Prostate gland (tissue), 2 donors: Measurements from ENCODE around the gene MT4.

ENCODE experiments used
- POLR2A ChIP-seq: fragments of 450-650 bp; IDR thresholded peaks from one replicate; pipeline ENCODE4 v1.6.1; 2016; ENCODE audit warnings: antibody characterized with exemption, mild to moderate bottlenecking
- TF ChIP-seq, protein P1 (sequence below), 4 experiments: fragments of 200-600 bp in 2 of 4; fragments of 450-650 bp in 2 of 4; sonication (generic) in 2 of 4; IDR thresholded peaks; 1 replicate in 3 of 4; 2 replicates in 1 of 4; pipeline ENCODE4 v1.5.1; 2016 to 2019; ENCODE audit warnings: antibody characterized with exemption in 4 of 4, mild to moderate bottlenecking in 2 of 4, moderate library complexity in 2 of 4

DNA sequence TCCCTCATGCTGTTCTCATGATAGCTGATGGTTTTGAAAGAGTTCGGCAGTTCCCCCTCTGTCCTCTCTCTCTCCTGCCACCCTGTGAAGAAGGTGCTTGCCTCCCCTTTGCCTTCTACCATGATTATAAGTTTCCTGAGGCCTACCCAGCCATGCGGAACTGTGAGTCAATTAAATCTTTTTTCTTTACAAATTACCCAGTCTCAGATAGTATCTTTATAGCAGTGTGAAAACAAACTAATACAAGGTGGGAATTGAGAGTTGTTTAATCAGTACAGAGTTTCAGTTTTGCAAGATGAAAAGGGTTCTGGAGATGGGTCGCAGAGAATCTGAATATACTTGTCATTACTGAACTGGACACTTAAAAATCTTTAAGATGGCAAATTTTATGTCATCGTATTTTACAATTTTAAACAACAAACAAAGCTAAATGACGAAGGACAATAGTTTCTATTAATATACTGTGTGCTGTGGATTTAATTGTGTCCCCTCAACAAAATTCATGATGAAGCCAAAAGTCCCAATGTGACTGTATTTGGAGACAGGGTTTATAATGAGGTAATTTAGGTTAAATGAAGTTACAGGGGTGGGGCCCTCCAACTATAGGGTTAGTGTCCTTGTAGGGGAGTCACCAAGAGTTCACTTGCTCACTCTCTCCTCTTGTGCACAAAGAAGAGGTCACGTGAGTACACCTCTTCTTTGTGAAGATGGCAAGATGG lies 28.9 kb downstream of the MT4 start:
- TF ChIP-seq, protein P1, sequence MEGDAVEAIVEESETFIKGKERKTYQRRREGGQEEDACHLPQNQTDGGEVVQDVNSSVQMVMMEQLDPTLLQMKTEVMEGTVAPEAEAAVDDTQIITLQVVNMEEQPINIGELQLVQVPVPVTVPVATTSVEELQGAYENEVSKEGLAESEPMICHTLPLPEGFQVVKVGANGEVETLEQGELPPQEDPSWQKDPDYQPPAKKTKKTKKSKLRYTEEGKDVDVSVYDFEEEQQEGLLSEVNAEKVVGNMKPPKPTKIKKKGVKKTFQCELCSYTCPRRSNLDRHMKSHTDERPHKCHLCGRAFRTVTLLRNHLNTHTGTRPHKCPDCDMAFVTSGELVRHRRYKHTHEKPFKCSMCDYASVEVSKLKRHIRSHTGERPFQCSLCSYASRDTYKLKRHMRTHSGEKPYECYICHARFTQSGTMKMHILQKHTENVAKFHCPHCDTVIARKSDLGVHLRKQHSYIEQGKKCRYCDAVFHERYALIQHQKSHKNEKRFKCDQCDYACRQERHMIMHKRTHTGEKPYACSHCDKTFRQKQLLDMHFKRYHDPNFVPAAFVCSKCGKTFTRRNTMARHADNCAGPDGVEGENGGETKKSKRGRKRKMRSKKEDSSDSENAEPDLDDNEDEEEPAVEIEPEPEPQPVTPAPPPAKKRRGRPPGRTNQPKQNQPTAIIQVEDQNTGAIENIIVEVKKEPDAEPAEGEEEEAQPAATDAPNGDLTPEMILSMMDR (IDR thresholded peaks at IDR 0.05), result no peak
- no peak for TF ChIP-seq POLR2A
